Measurements from ENCODE around the gene TRAF5. TPM values are rescaled to one million over a fixed set of nuclear protein-coding genes. Genes with fewer than 3 reads are reported as not detected.

Gene TRAF5
- total RNA-seq, 2 experiments from 2014 or later, result 40.6 to 42.5 TPM

DNA sequence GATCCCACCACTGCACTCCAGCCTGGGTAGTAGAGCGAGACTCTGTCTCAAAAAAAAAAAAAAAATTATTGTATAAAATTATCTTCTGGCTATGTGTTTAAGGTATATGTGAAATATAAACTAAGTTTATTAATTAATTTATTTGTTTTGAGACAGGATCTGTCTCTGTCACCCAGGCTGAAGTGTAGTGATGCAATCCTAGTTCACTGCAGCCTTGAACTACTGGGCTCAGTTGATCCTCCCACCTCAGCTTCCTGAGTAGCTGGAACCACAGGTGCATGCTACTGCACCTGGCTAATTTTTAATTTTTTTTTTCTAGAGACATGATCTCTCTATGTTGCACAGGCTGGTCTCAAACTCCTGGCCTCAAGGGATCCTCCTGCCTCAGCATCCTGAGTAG, 97.4 kb downstream of the TRAF5 start:
- Mint-ChIP-seq H3K27ac (no peak overlapping the region), H3K4me1 (ENCODE audit: low read depth) (peaks cover 11% of the 10 kb centered on the region), H3K27me3 (no peaks in the 10 kb centered on the region), H3K4me3 (no peak overlapping the region), H3K36me3 (ENCODE audit: low read depth) (no peaks in the 10 kb centered on the region), H3K9me3 (no peaks in the 10 kb centered on the region)
- no peak for ATAC-seq
- DNase-seq, result no peak
- ChIA-PET CTCF (interaction anchor here (1.0 kb wide), 1 partner anchor 47 kb away, joined by 3 read pairs; no protein-coding TSS in a partner anchor), POLR2A (no interaction called here)
- intact Hi-C loops (cut with micrococcal nuclease), result no loop called here
- TF ChIP-seq, protein P1, sequence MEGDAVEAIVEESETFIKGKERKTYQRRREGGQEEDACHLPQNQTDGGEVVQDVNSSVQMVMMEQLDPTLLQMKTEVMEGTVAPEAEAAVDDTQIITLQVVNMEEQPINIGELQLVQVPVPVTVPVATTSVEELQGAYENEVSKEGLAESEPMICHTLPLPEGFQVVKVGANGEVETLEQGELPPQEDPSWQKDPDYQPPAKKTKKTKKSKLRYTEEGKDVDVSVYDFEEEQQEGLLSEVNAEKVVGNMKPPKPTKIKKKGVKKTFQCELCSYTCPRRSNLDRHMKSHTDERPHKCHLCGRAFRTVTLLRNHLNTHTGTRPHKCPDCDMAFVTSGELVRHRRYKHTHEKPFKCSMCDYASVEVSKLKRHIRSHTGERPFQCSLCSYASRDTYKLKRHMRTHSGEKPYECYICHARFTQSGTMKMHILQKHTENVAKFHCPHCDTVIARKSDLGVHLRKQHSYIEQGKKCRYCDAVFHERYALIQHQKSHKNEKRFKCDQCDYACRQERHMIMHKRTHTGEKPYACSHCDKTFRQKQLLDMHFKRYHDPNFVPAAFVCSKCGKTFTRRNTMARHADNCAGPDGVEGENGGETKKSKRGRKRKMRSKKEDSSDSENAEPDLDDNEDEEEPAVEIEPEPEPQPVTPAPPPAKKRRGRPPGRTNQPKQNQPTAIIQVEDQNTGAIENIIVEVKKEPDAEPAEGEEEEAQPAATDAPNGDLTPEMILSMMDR (IDR thresholded peaks at IDR 0.05), result no peak

Other genes with a start within 250 kb of the TRAF5 start
- not detected for gene KCNH1, start 192.7 kb upstream of the TRAF5 start, total RNA-seq
- 10 to 100 TPM; 25.7 to 30.7 TPM for gene RCOR3, start 67.5 kb upstream of the TRAF5 start, total RNA-seq
- gene RD3, start 165.3 kb downstream of the TRAF5 start, total RNA-seq, result not detected